Measurements from ENCODE around the gene FBXL4. TPM values are rescaled to one million over a fixed set of nuclear protein-coding genes. Genes with fewer than 3 reads are reported as not detected.

FBXL4 gene
- total RNA-seq, 3 donors from 2014 or later = 13.2 to 23.8 (median 22.5) TPM

- no peak for ATAC-seq
- no peak overlapping the region for H3K4me3 ChIP-seq
- no peaks in the 10 kb centered on the region for H3K9me3 ChIP-seq
- no peaks in the 10 kb centered on the region for H3K36me3 ChIP-seq (ENCODE audit: low read depth)
- no peak for DNase-seq
- intact Hi-C loops (cut with DNase I, micrococcal nuclease) = no loop called here
- TF ChIP-seq CTCF (IDR thresholded peaks at IDR 0.05) = no peak
- peaks cover 38% of the 10 kb centered on the region for H3K4me1 ChIP-seq (ENCODE audit: low read depth)
Measured at GRCh38 chr6:98830146-98830545, 117.6 kb downstream of the FBXL4 start.

GRCh38 chr6:98828941-98829411 lies 118.8 kb downstream of the FBXL4 start:
- TF ChIP-seq CTCF (IDR thresholded peaks at IDR 0.05) = no peak
- intact Hi-C loops (cut with DNase I, micrococcal nuclease) = no loop called here
- no peak for DNase-seq
- Histone ChIP-seq H3K9me3 (no peaks in the 10 kb centered on the region), H3K36me3 (ENCODE audit: low read depth) (no peaks in the 10 kb centered on the region), H3K4me3 (no peak overlapping the region), H3K4me1 (ENCODE audit: low read depth) (peaks cover 30% of the 10 kb centered on the region)
- no peak for ATAC-seq

GRCh38 chr6:98828211-98828788 lies 119.4 kb downstream of the FBXL4 start:
- no peaks in the 10 kb centered on the region for H3K36me3 ChIP-seq (ENCODE audit: low read depth)
- ATAC-seq (no peak), DNase-seq (no peak)
- intact Hi-C loops (cut with DNase I, micrococcal nuclease) = no loop called here
- TF ChIP-seq CTCF (IDR thresholded peaks at IDR 0.05) = no peak
- no peak overlapping the region for H3K4me3 ChIP-seq
- H3K4me1 ChIP-seq (ENCODE audit: low read depth) = peaks cover 23% of the 10 kb centered on the region
- H3K9me3 ChIP-seq = no peaks in the 10 kb centered on the region

- Histone ChIP-seq H3K4me3 (no peak overlapping the region), H3K36me3 (ENCODE audit: low read depth) (no peaks in the 10 kb centered on the region), H3K9me3 (no peaks in the 10 kb centered on the region), H3K4me1 (ENCODE audit: low read depth) (peaks cover 16% of the 10 kb centered on the region)
- no peak for DNase-seq
- TF ChIP-seq CTCF (IDR thresholded peaks at IDR 0.05) = no peak
- intact Hi-C loops (cut with DNase I, micrococcal nuclease) = no loop called here
- ATAC-seq = no peak
Measured at GRCh38 chr6:98827295-98828159, 120.2 kb downstream of the FBXL4 start.

GRCh38 chr6:98825600-98826230 lies 122.0 kb downstream of the FBXL4 start:
- Histone ChIP-seq H3K9me3 (no peaks in the 10 kb centered on the region), H3K4me1 (ENCODE audit: low read depth) (no peaks in the 10 kb centered on the region), H3K36me3 (ENCODE audit: low read depth) (no peaks in the 10 kb centered on the region), H3K4me3 (no peak overlapping the region)
- intact Hi-C loops (cut with DNase I, micrococcal nuclease) = no loop called here
- ATAC-seq (no peak), DNase-seq (no peak)
- no peak for TF ChIP-seq CTCF (IDR thresholded peaks at IDR 0.05)
